ENCODE data around the gene MYO1E.

Gene MYO1E

DNA sequence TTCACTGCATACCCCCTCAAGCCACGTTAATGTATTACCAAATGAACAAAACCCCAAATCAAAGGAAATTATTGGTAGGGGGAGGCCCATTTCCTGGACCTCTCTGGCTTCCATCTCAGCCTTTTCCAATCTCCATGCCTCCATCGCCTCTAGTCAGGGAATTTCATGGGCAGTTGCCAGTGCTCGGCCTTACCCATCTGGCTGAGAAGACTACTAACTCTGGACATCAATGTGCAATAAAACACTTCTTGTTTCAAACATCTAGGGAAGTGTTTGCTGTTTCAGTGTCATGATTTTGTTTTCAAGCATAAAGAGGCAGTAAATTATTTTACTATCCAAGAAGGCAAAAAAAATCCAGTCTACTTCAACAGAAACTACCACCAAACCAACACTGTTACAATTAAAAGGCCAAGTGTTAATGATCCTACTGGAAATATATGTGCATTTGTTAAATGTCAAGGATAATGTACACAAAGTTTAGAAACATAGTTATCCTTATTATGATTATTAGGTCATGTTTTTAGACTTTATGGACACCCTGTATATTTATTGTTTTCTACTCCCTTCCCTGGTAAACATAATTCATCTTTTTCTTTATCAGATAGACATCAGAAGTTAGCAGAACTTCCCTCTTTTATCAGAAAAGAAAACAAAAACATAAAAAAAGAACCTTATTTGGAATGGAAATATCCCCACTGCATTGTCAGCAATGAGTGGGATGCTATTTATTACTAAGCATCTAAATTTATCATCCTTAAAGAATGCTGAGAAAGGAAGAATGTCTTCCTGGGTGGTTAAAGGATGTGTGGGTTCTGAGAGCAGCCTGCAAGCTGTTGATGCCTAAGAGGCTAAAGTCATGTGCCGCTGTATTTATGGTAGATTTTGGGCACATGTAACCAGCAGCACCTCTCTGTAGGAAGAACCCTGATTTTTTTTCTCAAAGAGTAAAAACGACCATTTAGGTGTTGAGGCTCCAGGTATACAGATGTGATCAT is 150.9 kb downstream of the MYO1E start:
- DNase-seq (ENCODE audit: low spot score): no peak
- TF ChIP-seq, protein P1, sequence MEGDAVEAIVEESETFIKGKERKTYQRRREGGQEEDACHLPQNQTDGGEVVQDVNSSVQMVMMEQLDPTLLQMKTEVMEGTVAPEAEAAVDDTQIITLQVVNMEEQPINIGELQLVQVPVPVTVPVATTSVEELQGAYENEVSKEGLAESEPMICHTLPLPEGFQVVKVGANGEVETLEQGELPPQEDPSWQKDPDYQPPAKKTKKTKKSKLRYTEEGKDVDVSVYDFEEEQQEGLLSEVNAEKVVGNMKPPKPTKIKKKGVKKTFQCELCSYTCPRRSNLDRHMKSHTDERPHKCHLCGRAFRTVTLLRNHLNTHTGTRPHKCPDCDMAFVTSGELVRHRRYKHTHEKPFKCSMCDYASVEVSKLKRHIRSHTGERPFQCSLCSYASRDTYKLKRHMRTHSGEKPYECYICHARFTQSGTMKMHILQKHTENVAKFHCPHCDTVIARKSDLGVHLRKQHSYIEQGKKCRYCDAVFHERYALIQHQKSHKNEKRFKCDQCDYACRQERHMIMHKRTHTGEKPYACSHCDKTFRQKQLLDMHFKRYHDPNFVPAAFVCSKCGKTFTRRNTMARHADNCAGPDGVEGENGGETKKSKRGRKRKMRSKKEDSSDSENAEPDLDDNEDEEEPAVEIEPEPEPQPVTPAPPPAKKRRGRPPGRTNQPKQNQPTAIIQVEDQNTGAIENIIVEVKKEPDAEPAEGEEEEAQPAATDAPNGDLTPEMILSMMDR (IDR thresholded peaks at IDR 0.05; ENCODE audit: extremely low read depth, insufficient read depth, missing control alignments): no peak
- in situ Hi-C loops (cut with MboI; ENCODE audit: low pct_unique_long_range_greater_than_20kb, low sequenced_read_pairs, unreplicated experiment): no loop called here

DNA sequence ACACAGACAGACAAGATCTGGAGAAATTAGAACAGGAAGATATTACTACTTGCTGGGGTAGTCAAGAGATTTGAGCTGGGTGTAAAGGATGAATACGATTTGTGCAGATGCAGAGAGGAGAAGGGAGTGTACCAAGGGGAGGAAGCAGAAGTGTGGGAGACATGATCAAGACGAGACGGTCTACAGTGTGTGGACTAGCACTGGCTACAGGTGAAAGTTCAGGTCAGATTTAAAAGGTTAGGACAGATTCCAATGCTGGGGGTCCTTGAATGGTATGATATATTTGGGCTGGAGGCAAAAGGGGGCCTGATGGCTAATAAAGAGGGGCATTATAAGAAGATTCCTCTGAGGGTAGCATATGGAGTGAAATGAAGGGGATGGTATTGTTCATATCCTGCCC is 154.0 kb downstream of the MYO1E start:
- TF ChIP-seq, protein P1 (IDR thresholded peaks at IDR 0.05; ENCODE audit: extremely low read depth, insufficient read depth, missing control alignments): no peak
- in situ Hi-C loops (cut with MboI; ENCODE audit: low pct_unique_long_range_greater_than_20kb, low sequenced_read_pairs, unreplicated experiment): no loop called here
- no peak for DNase-seq (ENCODE audit: low spot score)

DNA sequence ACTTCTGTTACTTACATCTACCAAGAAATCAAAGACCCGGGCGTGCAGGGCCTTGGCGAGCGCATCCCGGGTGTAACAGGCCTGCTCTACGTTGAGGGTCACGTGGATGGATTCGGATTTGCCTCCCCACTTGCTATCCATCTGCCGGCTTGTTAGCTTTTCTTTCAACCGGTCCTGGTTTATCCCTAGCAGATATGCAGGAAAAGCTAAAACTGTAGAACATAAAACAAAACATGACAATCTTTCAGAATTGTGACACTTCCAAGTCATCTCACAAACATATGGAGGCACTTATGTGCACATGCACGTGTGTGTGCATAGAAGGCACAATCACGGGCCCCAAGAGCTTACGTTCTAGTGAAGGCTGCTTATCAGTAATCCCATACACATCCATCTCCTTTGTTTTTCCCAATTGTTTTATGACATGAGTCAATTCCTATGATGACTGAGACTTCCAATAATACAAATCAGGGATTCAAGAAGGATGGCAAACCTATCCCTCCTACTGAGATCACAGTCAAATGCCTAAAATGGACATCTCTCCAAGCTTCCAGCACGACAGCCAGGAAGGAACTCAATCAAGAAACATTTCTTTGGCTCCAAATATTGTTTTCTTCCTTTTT is 154.7 kb downstream of the MYO1E start:
- in situ Hi-C loops (cut with MboI; ENCODE audit: low pct_unique_long_range_greater_than_20kb, low sequenced_read_pairs, unreplicated experiment): no loop called here
- DNase-seq (ENCODE audit: low spot score): no peak
- TF ChIP-seq, protein P1 (IDR thresholded peaks at IDR 0.05; ENCODE audit: extremely low read depth, insufficient read depth, missing control alignments): no peak

DNA sequence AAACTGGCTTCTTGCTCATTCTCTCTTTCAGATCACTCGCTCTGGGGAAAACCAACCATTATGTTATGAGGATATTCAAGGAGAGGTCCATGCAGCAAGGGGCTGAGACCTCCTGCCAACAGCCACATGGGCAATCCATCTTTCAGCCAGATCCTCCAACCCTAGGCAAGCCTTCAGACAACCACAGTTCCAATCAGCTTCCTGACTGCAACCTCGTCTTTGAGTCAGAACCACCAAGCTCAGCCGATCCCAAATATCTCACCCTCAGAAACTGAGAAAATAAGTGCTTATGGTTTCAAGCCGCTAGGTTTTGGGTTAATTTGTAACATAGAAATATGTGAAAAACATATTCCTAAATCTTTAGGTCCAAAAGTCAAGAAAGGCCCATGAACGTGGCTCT is 155.8 kb downstream of the MYO1E start:
- in situ Hi-C loops (cut with MboI; ENCODE audit: low pct_unique_long_range_greater_than_20kb, low sequenced_read_pairs, unreplicated experiment): no loop called here
- DNase-seq (ENCODE audit: low spot score): no peak

DNA sequence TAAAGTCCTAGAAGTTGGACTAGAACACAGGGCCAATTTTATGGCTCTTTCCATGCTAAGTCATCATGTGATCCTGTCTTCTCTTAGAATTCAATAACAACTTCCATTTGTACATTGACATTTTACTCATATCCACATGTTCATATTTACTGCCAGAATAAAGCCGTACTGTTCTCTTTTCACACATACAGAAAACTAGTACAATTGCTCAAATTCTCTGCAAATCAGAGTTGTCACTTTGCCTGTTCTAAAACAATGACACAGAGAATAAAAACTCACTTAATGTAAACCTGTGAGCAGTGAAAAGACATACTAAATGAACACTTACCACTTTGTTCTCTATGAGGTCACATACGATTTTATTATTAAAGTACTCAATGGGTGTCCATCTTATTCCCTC is 162.5 kb downstream of the MYO1E start:
- TF ChIP-seq, protein P1 (IDR thresholded peaks at IDR 0.05; ENCODE audit: extremely low read depth, insufficient read depth, missing control alignments): no peak
- in situ Hi-C loops (cut with MboI; ENCODE audit: low pct_unique_long_range_greater_than_20kb, low sequenced_read_pairs, unreplicated experiment): no loop called here
- no peak for DNase-seq (ENCODE audit: low spot score)

More for the DNA sequence above, 155.8 kb downstream of the MYO1E start:
- TF ChIP-seq, protein P1 (IDR thresholded peaks at IDR 0.05; ENCODE audit: extremely low read depth, insufficient read depth, missing control alignments): no peak

DNA sequence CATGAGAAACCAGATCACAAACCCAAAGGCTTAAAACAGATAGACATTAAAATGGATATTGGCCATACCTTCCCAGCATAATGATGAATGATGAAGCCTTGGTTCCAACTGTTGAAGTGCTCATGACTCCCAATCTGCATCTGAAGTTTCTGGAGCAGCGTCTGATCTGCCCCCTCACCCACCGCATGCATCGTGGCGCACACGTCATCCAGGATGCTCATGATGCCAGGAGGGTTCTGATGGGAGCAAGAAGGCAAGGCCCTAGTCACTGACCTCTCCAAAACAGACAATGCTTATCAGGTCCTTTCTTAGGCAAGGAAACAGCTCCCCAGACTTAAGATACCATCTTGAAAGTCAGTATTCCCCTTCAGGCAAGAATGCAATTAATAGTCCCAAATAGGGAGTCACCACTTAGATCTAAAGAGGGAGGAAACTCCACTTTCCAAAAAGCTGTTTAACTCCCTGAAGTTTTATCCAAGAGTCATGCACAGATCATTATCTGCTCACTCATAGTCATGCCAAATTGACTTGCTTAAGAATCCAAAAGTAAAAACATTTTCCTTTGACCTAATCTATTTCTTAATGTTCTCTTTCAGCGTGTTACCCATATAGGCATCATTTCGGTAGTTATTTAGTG is 163.9 kb downstream of the MYO1E start:
- TF ChIP-seq, protein P1 (IDR thresholded peaks at IDR 0.05; ENCODE audit: extremely low read depth, insufficient read depth, missing control alignments): no peak
- DNase-seq (ENCODE audit: low spot score): no peak
- in situ Hi-C loops (cut with MboI; ENCODE audit: low pct_unique_long_range_greater_than_20kb, low sequenced_read_pairs, unreplicated experiment): no loop called here

Data from GM13977 (cell line).